MV-4-11 (cell line): Measurements from ENCODE around the gene DCAF7.

Source experiments
- DNase-seq: peaks from one replicate; lab custom pipeline; 2025; lab: John Stamatoyannopoulos, UW

DCAF7 gene

DNA sequence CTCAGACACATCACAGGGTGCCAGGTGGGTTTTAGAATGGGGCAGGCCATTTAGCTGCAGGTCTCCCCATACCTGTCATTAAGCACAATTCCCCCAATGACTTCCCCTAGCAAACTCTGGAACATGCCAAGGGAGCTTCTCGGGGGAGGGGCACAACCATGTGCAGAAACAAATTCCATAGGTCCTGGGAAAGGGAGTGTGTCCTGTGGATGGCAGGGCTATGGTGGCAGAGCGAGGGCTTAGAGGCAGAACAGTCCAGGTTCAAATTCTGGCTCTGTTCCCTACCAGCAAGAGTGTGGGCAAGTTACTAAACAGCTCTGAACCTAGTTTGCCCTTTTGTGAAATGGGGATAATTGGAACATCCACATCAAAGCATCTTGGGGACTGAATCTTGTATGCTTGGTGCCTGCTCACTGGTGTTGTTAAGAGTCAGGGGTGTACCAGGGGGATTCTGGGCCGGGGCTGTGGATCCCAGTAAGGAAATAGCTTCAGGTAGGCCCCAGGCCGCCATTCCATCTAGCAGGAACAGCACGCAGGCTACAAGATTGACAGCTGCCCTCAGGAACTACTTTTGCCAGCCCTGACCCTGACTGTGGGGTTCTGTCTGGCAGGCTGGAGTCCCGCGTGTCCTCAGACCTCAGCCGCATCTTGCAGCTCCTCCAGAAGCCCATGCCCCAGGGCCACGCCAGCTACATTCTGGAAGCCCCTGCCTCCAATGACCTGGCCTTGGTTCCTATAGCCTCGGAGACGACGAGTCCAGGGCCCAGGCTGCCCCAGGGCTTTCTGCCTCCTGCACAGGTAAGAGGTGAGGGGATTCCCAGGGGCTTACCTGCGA, 5.6 kb upstream of the DCAF7 start:
- no peak for DNase-seq

GRCh38 chr17:63546308-63547082, 3.8 kb upstream of the DCAF7 start:
- no peak for DNase-seq

DNA sequence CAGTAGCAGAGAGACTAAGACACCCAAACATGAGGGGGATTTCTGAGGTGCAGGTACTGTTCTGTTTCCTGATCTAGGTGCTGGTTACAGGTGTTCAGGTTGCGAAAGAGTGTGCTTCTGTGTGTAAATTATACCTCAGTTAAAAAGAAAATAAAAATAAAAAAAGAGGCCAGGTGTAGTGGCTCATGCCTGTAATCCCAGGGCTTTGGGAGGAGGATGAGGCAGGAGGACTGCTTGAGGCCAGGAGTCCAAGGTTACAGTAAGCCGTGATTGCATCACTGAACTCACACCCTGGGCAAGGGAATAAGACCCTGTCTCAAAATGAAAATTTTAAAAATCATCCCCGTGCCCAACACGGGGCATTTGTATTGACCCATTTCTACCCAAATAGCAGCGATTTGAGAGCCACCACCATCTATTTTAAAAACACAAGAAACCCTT, 3.2 kb upstream of the DCAF7 start:
- no peak for DNase-seq

GRCh38 chr17:63549289-63549945, 860 bp upstream of the DCAF7 start:
- DNase-seq: peak; percentile 4

GRCh38 chr17:63550817-63551639, 751 bp downstream of the DCAF7 start:
- no peak for DNase-seq

DNA sequence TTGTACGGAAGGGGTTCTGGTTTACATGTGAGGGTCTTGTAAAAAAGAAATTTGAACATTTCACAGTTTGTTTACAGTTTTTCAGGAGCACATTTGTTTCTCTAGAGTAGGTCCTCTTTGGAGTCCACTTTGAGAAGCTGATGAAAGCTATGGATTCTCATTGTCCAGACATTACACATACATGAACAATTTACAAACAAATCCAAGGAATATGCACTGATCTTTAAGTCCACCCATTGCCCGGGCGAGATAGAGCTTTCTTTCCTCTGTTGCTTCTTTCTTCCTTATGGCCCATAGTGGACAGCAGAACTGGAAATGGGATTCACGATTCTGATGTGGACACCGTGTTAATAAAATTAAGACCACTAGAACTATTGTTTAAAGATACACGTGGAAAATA, 1.9 kb downstream of the DCAF7 start:
- DNase-seq: no peak

- DNase-seq: peak; percentile 57
Observed at GRCh38 chr17:63555500-63556156, 5.4 kb downstream of the DCAF7 start.

- no peak for DNase-seq
Observed at GRCh38 chr17:63557416-63557815, 7.1 kb downstream of the DCAF7 start.

DNA sequence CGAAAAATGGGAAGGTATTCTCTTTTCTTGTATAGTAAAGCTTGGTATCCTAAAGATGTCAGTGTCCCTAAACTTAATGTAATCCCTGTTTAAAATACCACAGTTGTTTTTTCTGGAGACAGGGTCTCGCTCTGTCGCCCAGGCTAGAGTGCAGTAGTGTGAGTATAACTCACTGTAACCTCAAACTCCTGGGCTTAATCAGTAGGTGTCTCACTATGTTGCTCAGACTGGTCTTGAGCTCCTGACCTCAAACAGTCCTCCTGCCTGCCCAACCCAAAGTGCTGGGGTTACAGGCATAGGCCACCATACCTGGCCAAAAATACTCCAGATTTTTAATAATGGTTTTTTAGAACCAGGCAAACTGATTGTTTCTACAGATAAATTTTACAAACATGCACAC, 8.2 kb downstream of the DCAF7 start:
- DNase-seq: no peak

- DNase-seq: no peak
Observed at GRCh38 chr17:63561819-63562218, 11.5 kb downstream of the DCAF7 start.

DNA sequence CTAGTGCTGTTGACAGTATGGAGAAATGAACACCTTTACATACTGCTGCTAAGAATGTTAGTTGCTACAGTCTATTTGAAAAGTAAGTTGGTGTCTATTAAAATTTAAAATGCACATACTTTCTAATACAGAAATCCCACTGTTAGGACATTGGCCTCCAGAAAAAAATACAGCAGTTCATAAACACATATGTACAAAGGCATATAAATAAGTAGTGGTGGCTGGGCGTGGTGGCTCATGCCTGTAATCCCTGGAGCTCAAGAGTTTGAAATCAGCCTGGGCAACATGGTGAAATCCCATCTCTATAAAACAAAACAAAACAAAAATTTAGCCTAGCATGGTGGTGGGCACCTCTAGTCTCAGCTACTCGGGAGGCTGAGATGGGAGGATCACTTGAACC, 13.1 kb downstream of the DCAF7 start:
- no peak for DNase-seq

DNA sequence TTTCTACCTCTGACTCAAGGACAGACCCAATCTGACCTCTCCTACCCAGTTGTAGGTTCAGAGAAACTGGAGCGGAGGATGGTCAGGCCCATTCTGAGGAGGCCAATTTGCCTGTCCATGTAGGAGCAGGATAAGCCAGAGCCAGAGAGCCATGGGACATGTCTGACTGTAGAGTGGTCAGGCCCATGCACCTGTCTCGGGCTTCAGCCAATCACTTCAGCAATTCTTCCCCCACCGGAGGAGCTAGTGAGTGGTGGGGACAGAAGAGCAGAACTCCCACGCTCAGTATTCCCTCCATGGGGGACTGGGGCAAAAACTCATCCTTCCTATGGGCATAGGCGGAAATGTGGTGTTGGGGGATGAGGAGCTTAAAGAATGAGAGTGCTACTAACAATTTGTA, 14.3 kb downstream of the DCAF7 start:
- no peak for DNase-seq

DNA sequence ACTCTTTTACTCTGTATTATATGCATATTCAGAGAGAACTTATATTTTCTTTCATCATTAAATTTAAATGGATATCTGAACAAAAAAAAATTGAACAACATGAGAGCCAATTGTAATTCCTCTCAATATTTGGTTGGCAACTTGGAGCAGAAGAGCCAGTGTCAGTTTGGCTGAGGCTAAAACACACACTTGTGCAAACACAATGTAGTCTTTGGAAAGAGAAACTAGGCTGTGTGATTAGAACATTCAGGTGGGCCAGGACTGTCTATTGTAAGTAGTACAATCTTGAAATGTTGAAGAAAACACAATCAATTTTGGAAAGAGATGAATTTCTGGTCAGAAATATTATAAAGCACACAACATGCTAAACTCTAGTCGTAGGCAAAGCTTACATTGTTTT, 17.0 kb downstream of the DCAF7 start:
- no peak for DNase-seq

GRCh38 chr17:63568563-63568962, 18.3 kb downstream of the DCAF7 start:
- no peak for DNase-seq

DNA sequence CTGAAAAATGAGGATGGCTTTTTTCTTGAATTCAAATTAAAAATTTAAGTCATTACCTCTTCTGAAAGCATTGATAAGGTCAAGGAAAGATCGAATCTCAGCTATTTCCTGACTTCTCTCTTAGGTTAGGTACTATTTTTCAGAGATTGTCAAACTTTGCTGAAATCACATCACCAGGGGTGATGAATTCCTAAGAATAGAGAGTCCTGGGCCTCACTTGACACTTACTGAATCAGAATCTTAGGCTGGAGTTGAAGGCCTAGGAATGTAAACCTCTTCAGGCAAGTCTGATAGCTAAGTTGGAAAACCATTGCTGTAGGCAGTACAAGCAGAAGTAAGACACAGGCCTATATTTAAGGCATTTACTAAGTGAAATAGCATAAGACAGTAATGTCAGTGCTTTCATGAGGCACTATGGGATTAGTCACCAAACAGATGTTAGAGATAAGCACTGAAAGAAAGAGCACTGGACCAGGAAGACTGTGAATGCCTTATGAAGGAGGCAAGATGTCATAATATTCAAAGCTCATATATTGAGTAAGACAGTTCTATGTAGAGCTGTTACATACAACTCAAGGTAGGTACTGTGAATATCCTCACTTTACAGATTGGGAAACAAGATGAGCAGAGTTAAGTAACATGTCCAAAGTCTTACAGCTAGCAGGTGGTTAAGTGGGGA, 21.5 kb downstream of the DCAF7 start:
- peak; percentile 80 for DNase-seq

- no peak for DNase-seq
Observed at GRCh38 chr17:63573634-63574033, 23.4 kb downstream of the DCAF7 start.

GRCh38 chr17:63578027-63578768, 27.9 kb downstream of the DCAF7 start:
- DNase-seq: no peak

GRCh38 chr17:63578769-63579111, 28.5 kb downstream of the DCAF7 start:
- DNase-seq: no peak

- no peak for DNase-seq
Observed at GRCh38 chr17:63579633-63580032, 29.4 kb downstream of the DCAF7 start.

- no peak for DNase-seq
Observed at GRCh38 chr17:63587770-63588169, 37.5 kb downstream of the DCAF7 start.
